Stimulated activated CD4-positive, alpha-beta T cell treated with anti-CD3 and anti-CD28 coated beads, Interleukin-2, amount 100 ng/mL, for 24 hours (primary cell): ENCODE data around the gene CAPNS2.

Source experiments
- DNase-seq, 2 donors: peaks; one replicate each; pipeline ENCODE4 v3.0.0-alpha.2; 2020

CAPNS2 gene

DNA sequence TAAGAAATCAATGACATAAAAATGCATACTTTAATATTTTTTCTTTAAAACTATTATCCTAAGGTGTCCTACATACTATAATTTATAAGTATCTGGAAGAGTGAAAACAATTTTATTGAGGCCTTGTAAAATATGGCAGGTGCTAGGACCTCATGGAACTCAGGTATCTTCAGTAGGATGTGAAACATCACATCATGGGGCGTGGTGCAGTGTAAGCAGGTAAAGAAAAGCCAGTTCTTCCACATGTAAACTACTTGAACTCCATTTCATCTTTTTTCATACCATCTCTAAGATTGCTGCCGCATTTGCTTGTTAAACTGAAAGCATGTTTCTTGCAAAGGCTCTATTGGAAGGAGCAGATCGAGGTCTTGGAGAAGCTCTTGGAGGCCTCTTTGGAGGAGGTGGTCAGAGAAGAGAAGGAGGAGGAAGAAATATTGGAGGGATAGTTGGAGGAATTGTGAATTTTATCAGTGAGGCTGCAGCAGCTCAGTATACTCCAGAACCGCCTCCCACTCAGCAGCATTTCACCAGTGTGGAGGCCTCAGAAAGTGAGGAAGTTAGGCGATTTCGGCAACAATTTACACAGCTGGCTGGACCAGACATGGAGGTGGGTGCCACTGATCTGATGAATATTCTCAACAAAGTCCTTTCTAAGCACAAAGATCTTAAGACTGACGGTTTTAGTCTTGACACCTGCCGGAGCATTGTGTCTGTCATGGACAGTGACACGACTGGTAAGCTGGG, at the start of gene CAPNS2:
CAPNS2 (plus strand) TSS at position 253 of the 744 bp plus-strand sequence; CDS start at position 326, 73 bp downstream.
- no peak for DNase-seq

DNA sequence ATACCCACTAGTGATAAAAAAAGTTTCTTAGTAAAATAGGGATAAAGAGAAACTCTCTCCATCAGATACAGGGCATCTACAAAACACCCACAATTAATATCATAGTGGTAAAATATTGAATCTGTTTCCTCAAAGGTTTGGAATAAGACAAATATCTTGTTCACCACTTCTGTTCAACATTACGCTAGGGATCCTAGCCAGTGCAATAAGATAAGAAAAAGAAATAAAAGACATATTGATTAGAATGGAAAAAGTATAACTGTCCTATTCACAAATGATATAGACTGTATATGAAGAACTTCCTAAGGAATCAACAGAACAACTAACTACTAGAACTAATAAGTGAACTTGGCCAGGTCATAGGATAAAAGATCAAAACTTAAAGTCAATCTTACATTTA, 44.7 kb upstream of the CAPNS2 start:
- DNase-seq, result no peak

DNA sequence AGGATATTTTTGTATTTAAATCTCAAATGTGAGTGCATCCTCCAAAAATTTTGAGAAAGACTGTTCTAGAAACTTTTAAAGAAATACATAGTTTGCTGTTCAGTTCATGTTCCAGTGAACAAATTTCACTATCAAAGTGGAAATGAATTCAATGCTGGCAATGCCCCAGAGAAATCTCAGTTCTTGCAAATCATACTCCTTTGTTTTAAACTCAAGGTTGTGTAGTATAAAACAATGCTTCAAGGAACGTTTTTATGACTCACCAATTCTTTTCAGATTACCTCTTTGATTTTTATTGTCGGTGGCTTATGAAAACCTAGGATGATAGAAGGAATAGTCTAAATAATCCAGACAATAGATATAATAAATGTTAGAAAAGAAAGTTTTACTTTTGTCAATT, 40.0 kb upstream of the CAPNS2 start:
- DNase-seq, result no peak

DNA sequence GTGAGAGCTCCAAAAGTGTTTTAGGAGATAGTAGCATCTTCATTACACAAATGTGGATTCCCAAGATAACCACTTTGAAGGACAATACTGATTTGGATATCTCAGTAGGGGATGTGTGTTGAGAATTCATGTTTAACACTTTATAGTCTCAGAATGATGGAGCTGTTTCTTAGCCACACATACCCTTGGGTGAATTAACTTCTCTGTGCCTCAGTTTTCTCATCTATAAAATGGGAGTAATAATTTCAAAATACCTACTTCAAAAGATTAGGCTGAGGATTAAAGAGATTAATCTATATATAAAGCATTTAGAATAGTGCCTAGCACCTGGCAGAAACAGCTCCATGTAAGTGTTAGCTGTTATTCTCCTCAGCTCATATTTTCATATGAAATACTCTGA, 38.6 kb upstream of the CAPNS2 start:
- DNase-seq, result no peak

DNA sequence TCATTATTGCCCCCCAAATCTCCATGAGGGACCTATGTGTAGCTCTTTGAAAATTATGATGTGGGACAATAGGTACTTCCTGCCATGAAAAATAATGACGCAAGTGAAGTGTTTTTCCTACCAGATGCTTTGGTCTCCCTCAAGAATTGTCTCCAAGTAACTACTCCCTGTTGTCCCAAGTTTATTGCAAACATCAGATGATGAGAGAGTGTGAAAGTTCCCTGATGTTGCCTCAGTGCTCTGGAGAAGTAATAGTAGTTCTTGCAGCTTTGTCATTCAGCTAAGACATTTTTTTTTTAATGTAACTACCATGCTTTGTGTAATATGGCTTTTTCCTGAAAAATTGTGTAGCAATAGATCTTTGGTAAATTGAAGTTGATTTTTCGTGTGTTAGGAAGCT, 37.5 kb upstream of the CAPNS2 start:
- no peak for DNase-seq

DNA sequence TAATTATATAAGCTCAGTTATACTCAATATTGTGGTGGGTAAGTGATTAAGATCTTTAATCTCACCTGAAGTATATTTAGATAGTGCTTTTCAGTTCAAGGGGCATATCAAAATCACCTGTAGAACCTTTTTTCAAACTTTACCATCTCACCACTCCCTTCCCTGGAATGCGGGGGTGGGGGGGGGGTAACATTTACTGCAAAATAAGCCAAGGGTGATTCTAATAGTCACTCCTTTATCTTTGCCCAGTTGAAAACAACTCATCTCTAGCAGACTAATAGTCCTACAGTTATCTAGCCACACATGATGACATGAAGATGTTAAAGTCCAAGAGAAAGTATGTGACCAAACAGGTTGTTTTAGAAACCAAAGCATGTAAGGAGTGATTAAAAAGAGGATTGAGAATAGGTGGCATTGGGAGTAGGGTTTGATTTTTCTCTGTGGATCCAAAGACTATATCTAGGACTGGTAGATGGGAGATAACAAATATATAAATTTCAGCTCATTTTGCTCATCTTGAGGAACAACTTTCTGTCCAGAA, 36.1 kb upstream of the CAPNS2 start:
- no peak for DNase-seq

DNA sequence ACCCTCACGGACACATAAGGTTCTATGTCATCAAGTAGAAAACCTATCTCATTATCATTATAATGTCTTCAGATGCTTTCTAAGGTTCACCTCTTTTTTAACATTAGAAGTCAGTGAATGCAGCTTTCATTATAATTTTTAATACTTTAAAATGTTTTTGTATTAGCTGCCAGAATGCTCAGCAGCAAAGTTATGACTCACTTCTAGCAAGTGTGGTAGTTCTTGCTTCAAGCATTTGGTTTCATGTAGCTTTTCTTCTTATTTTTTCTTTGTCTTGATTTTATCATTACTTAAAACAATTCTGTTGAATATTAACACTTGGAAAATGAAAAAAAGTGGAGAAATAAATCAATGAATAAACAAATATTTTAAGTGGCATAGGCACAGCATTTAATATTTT, 34.3 kb upstream of the CAPNS2 start:
- DNase-seq, result no peak

DNA sequence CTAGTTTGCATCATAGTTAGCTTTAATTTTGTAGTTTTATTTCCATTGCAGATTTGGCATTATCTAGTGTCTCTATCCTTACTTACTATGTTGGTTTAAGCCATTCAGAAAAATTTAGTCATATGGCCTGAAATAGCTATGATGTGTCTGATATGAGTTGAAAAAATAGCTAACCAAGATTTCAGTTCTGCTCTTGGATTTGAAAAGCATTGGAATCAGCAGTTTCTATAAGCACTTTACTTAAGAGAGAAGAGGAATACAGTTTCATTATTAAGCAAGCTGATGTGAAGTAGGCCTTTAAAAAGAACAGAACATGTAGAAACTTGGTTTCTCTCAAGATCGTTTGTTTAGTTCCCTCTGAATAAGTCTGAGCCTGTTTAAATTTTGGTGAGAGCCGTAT, 31.7 kb upstream of the CAPNS2 start:
- no peak for DNase-seq

DNA sequence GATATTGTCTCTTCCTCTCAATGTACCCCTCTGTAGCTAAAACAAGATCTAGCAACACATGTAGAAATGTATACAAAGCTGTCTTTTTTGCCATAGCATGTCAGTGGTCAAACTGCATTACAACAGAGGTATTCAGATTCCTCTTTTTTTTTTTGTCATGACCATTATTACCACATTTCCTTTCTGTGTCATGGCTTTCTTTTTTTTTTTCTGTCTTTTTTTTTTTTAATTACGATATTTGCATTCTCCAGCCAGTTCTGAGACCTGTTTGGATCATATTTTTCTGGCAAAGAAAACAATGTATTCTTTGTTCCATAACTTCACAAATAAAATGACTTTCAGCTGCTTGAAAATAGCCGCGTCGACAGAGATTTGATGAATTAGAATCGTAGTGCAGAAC, 27.4 kb upstream of the CAPNS2 start:
- DNase-seq, result no peak

DNA sequence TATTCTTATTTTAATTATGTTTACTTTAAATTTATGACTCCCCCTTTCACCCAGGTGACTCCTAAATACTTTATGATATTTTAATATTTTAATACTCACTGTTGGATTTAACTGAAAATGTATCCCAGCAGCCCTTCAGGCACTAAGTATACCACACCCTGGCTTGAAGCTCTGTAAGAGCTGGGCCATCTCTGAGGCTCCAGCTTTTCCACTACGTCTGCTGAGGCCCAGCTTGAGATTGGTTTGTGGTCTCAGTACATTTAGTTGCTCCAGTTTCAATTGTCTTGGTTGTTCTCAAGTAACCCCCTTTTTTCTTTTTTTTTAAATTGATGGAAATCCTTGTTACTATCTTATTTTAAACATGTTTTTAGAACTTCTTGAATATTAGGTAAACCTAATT, 27.0 kb upstream of the CAPNS2 start:
- DNase-seq, result no peak

DNA sequence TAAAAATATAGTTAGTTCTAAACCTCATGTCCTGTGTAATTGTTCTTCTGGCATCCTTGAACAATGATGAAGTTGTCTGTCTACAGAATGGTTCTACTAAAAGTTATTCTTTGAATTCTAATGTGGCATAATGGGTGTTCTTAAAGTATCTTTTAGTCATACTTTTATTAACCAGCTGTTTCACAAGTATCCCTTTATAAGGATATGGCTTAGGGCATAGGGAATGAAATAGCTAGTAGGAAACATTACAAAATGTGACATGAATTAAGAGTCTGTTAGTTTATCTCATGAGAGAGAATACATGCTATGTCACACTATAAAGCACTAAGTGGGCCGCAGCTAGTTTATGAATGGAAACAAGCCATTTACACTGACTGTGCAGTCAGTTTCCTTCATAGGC, 26.3 kb upstream of the CAPNS2 start:
- DNase-seq, result no peak

DNA sequence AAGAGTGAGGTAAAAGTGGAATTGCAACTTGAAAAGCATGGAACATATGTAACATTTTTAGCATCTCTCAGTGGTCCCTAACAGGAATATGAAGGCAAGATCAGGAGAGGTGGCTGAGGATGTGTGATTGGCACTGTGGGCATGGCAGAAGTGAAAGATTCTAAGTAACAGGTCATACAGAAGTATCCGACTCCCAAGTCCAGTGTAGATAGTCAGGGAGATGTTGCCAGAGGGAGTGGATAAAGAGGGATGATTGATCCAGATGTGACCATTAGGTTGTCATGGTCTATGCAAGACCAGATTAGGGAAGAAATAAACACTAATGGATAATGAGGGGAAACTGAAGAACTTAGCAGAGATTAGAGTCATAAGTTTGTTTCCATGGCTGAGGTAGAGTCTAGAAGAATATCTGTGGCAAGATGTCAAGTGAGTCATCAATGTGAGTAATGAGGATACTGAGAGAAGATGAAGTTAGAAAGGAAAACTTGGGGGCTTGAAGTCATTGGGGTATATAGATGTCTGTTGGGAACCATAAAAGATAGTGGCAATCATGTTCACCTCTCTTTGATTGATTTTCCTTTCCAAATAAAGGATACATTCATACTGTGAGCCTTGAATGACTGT, 23.9 kb upstream of the CAPNS2 start:
- DNase-seq, result no peak

DNA sequence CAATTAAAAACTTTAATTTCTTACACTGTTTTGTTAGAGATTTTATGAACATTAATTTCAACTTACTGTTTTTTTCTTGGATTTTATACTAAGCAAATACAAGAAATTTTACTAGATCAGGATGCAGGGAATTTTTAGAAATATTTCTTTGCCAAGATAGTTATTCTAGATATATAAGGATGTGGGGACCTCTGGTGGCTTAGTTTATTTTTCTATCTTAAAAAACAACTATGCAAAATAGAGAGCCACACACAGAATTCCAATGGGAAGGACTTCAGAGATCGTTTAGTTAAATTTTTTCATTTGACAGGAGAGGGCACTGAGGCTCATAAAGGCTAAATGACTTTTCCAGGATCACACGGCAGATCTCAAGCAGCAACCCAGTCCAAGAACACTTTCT, 23.0 kb upstream of the CAPNS2 start:
- DNase-seq, result no peak

DNA sequence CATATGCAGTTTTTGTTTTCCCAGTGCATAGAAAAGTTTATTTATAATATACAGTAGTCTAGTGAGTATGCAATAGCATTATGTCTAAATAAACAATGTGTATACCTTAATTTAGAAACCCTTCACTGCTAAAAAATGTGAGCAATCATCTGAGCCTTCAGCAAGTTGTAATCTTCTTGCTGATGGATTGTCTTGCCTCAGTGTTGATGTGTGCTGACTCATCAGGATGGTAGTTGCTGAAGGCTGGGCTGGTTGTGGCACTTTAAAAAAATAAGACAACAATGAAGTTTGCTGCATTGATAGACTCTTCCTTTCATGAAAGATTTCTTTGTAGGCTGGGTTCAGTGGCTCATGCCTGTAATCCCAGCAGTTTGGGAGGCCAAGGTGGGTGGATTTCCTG, 13.9 kb upstream of the CAPNS2 start:
- DNase-seq, result no peak

DNA sequence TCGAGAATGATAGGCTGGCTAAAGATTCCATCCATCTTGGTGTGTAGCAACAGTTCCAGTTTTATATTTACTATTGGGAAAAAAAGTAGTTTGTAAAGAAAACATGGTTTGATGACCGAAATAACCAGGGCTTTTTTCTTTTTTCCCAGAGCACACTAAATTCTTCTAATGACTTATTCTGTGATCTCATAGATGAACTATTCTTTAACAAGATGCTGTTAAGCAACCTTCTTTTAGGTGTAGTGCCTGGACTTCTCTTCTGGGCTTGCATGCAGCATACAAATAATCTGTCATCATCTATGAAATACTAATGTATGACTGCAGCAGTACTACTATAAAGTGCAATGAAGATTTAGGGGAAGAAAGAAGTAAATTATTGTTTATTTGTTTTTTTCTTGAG, 11.0 kb upstream of the CAPNS2 start:
- no peak for DNase-seq

DNA sequence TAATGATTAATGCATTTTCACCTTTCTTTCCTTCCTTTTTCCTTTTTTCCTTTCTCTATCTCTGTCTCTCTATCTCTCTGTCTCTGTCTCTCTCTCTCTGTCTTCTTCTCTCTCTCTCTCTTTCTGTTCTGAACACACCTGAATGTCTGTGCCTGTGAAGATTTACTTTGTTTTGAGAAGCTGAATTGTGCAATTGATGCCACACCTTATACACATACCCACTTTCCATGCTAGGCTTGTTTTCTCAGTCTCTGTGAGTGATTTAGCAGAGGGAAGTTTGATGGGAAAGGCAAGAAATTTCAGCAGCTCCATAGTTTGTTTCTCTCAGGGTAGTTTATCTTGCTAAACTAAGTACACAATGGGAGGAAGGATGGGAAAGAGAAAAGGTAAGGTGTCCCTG, 9.3 kb upstream of the CAPNS2 start:
- DNase-seq, result no peak

DNA sequence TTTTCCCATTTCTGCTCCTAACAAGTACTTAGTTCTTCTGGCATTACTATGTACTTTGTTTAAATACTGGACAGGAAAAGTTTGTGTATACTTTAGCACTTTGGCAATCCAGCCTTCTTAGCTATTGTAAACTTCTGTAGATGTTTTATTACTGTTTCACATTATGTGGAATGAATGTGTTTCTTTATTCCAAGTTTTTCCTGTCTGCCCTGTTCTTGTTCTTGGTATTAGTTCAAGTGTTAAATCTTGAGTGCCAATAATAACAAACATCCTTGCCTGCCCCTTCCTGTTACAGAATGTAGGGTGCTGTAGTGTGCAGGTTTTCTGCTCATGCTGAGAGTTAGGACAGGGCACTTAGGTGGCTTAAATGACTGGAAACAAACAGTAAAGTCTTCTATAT, 7.3 kb upstream of the CAPNS2 start:
- DNase-seq, result no peak

DNA sequence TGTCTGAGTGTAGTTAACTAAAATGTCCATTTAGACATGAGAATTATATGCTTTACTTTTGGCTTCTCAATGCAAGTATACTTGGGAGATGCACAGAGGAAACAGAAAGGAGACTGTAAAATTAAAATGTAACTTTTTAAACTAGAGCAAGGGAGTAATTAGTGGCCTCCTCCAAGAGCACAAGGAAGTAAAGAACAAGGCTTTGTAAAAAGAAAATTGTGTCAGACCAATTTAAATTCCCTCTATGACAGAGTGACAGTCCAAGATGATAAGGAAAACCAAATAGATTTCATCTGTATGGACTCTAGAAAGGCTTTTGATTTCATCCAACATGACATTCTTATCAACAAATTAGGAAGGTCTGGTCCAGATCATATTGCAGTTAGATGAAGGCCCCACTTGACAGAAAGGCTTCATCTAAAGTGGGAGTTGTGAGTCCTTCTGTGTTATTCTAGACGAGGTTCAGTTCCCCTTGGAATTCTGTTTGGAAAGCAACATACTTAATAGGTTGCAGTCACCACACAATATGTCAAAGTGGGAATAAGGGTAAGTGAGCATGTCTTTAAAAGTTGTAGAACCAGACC, 6.5 kb upstream of the CAPNS2 start:
- DNase-seq, result no peak

DNA sequence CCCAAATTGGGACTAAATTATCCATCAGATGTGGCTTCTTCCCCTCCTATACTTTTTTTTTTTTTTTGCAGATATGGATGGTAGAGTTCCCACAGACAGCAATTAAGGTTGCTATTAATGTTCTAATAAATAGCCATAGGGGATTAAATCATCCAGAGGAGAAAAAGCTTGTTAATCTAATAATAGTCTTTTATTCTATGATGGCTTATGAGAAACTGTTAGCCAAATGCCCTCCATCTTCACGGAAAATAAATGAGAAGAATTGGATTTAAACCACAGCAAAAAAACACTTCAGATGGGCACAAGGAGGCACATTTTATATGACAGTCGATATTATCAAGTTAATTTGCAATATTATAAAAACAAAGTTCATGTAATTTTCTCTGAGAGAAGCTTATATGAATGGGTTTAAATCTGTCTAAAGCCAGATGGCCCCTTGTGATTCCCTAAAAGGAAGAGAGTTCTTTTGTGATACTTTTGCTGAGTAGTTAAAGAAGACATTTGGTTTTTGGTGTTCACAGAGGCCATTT, 5.1 kb upstream of the CAPNS2 start:
- DNase-seq, result no peak

DNA sequence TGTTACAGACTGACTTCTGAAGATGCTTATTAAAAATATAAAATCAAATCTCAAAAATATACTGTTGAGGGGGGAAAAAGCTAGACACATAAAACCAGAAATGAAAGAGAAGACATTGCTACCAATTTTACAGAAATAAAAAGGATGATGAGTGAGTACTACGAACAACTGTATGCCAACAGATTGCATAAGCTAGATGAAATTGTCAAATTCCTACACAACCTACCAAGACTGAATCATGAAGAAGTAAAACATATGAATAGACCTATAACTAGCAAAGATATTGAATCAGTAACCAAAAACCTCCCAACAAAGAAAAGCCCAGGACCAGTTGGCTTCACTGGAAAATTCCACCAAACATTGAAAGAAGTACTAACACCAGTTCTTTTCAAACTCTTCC, 3.5 kb upstream of the CAPNS2 start:
- DNase-seq, result no peak

DNA sequence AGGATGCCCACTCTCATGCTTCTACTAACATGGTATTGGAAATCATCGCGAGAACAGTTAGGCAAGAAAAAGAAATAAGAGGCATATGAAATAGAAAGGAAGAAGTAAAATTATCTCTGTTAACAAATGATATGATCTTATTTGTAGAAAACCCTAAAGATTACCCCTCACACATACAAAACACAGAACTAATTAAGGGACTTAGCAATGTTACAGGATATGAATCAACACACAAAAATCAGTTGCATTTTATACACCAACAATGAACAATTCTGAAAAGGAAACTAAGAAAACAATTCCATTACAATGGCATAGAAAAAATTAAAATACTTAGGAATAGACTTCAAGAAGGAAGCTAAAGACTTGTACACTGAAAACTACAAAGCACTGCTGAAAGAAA, 2.7 kb upstream of the CAPNS2 start:
- DNase-seq, result no peak

DNA sequence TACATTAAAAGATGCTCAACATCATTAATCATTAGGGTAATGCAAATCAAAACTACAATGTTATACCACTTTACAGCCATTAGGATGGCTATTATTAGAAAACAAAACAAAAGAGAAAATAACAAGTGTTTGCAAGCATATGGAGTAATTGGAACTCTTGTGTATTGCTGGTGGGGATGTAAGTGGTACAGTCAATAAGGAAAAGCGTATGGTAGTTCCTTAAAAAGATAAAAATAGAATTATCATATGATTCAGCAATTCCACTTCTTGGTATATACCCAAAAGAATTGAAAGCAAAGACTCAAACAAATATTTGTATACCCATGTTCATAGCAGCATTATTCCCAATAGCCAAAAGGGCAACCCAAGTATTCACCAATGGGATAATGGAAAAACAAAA, 1.4 kb upstream of the CAPNS2 start:
- no peak for DNase-seq

DNA sequence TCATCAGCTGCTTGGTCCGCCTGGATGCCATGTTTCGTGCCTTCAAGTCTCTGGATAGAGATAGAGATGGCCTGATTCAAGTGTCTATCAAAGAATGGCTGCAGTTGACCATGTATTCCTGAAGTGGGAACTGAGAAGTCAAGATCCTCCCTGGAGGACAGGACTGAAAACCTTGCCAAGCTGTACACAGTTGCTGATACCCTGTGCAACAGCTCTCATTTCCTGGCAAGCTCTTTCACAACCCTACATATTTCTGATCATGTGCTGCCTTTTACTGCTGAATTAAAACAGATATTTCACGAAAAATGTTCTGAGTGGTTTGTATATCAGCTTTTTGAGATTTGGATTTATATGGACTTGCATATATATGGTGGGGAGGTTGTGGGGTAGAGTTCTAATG, 898 bp downstream of the CAPNS2 start:
- DNase-seq, result no peak

DNA sequence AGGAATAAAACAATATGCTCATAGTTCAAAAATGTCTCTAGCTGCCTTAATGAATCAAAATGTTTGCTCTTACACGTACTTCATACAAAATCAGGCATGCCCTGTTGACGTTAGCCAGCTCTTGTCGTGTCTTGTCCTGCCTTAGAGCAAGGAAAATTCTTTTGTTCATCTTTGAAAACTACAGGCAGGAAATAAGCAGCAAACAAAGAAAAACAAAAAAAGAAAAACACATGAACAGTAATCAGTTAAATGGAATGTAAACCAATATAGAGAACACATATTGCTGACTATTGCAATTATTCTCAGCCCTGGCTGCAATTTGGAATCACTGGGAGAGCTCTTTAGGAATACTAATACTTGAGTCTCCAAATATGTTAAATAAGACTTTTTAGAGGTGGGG, 1.7 kb downstream of the CAPNS2 start:
- DNase-seq, result no peak
